ENCODE measurements around the gene ZNRD2. TPM values are rescaled to one million over a fixed set of nuclear protein-coding genes. Genes with fewer than 3 reads are reported as not detected.
A peak's percentile ranks its signal among the peaks of the same experiment; 100 is the strongest.

The ZNRD2 gene
- polyA plus RNA-seq, 1 experiment, result 23.5 TPM

DNA sequence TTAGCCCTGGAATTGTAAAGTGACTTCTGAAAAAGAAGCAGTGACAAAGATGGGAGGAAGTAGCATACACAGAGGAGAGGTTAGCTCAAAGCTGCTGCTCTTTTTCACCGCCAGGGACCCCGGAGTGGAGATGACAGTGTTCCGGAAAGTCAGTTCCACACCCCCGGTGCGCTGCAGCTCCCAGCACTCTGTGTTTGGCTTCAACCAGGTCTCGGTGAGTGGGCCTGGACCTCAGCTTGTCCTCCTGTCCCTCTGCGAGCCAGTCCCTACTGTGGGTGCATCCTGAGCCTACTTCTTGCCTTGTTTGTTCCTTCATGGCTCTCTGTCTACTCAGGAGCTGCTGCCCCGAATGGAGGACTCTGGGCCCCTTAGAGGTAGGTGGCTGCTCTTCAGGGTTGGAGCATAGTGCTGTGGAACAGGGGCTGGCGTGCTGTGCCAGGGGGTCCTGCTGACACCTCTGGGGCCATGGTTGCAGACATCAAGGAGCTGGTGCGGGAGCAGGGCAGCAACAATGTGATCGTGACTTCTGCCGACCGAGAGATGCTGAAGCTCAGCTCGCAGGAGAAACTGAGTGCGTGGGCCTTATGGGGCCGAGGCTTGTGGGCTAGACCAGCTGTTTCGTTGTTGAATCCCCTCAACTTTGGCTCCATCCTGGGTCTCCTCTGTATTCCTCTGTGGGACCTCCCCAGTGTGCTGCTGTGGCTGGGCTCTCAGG is 47.0 kb downstream of the ZNRD2 start:
- DNase-seq (ENCODE audit: low read depth, low spot score), result no peak
- H3K27me3 ChIP-seq (ENCODE audit: control insufficient read depth, insufficient read depth, low read length), result no peaks in the 10 kb centered on the region
- TF ChIP-seq, protein P1, sequence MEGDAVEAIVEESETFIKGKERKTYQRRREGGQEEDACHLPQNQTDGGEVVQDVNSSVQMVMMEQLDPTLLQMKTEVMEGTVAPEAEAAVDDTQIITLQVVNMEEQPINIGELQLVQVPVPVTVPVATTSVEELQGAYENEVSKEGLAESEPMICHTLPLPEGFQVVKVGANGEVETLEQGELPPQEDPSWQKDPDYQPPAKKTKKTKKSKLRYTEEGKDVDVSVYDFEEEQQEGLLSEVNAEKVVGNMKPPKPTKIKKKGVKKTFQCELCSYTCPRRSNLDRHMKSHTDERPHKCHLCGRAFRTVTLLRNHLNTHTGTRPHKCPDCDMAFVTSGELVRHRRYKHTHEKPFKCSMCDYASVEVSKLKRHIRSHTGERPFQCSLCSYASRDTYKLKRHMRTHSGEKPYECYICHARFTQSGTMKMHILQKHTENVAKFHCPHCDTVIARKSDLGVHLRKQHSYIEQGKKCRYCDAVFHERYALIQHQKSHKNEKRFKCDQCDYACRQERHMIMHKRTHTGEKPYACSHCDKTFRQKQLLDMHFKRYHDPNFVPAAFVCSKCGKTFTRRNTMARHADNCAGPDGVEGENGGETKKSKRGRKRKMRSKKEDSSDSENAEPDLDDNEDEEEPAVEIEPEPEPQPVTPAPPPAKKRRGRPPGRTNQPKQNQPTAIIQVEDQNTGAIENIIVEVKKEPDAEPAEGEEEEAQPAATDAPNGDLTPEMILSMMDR (IDR thresholded peaks at IDR 0.05; ENCODE audit: low read depth, low read length), result no peak
- H3K4me3 ChIP-seq (ENCODE audit: low read depth, low read length), result peak overlapping the region; percentile 91
- H3K9me3 ChIP-seq (ENCODE audit: control insufficient read depth, insufficient read depth, low read length), result no peaks in the 10 kb centered on the region; the same call in 1 of the 2 replicates
- ChIA-PET CTCF (no interaction called here), POLR2A (interaction anchor here (1.2 kb wide), 1 partner anchor 21 kb away, joined by 3 read pairs; the partner anchor contains the start of gene SIPA1)
- H3K27ac ChIP-seq (ENCODE audit: low read depth, low read length), result no peak overlapping the region

DNA sequence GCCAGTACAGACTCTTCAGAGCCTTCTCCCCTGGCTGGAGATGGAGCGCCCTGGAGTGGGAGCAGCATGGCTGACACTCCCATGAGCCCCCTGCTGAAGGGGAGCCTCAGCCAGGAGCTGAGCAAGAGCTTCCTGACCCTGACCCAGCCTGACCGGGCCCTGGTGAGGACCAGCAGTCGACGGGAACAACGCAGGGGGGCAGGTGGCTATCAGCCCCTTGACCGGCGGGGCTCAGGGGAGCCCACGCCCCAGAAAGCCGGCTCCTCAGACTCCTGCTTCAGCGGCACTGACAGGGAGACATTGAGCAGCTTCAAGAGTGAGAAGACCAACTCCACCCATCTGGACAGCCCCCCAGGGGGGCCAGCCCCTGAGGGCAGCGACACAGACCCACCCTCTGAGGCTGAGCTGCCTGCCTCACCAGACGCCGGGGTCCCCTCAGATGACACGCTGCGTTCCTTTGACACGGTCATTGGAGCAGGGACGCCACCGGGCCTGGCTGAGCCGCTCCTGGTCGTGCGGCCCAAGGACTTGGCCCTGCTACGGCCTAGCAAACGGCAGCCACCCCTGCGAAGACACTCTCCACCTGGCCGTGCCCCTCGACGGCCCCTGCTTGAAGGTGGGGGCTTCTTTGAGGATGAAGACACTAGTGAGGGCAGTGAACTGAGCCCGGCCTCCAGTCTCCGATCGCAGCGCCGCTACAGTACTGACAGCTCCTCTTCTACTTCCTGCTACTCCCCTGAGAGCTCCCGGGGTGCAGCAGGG is 47.9 kb downstream of the ZNRD2 start:
- no peak overlapping the region for H3K27ac ChIP-seq (ENCODE audit: low read depth, low read length)
- no peak for DNase-seq (ENCODE audit: low read depth, low spot score)
- H3K4me3 ChIP-seq (ENCODE audit: low read depth, low read length), result no peak overlapping the region
- TF ChIP-seq, protein P1 (IDR thresholded peaks at IDR 0.05; ENCODE audit: low read depth, low read length), result no peak
- ChIA-PET CTCF (no interaction called here), POLR2A (interaction anchor here (1.2 kb wide), 1 partner anchor 20 kb away, joined by 3 read pairs; the partner anchor contains the start of gene SIPA1)
- H3K27me3 ChIP-seq (ENCODE audit: control insufficient read depth, insufficient read depth, low read length), result no peaks in the 10 kb centered on the region
- no peaks in the 10 kb centered on the region; the same call in 1 of the 2 replicates for H3K9me3 ChIP-seq (ENCODE audit: control insufficient read depth, insufficient read depth, low read length)

DNA sequence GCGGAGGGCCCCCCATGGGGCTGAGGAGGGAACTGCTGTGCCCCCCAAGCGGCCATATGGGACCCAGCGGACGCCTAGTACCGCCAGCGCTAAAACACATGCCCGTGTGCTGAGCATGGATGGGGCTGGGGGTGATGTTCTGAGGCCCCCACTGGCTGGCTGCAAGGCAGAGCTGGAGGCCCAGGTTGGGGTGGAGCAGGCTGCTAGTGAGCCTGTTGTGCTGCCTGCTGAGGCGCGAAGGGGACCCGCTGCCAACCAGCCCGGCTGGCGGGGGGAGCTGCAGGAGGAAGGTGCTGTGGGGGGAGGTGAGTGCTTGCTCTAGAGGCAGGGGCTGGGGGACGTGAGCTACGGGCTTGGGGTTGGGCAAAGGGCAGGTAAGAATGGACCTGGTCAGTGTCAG is 48.5 kb downstream of the ZNRD2 start:
- no peaks in the 10 kb centered on the region for H3K27me3 ChIP-seq (ENCODE audit: control insufficient read depth, insufficient read depth, low read length)
- ChIA-PET CTCF (no interaction called here), POLR2A (no interaction called here)

DNA sequence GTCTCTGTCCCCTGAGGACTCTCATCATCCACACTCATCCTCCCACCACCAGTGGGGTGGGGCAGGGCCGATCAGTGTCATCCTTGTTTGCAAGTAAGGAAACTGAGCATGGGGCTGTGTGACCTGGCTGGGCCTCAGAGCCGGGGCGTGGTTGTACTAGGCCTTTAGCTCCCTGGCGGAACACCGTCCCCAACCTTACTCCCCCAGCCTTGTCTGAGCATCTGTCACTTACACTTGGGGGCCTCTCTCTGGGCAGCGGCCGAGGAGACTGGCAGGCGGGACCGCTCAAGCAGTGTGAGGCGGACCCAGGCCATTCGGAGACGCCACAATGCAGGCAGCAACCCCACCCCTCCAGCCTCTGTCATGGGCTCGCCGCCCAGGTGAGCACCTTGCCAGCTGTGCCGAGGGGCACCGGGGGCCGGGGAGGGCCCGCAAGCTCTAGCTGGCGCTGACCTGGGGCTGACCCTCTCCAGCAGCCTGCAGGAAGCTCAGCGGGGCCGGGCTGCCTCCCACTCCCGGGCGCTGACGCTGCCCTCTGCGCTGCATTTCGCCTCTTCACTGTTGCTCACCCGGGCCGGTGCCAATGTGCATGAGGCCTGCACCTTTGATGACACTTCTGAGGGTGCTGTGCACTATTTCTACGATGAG is 49.1 kb downstream of the ZNRD2 start:
- TF ChIP-seq, protein P1 (IDR thresholded peaks at IDR 0.05; ENCODE audit: low read depth, low read length), result no peak
- no peaks in the 10 kb centered on the region; the same call in 1 of the 2 replicates for H3K9me3 ChIP-seq (ENCODE audit: control insufficient read depth, insufficient read depth, low read length)
- H3K27me3 ChIP-seq (ENCODE audit: control insufficient read depth, insufficient read depth, low read length), result no peaks in the 10 kb centered on the region
- H3K27ac ChIP-seq (ENCODE audit: low read depth, low read length), result no peak overlapping the region
- CTCF ChIA-PET, result no interaction called here
- DNase-seq (ENCODE audit: low read depth, low spot score), result no peak
- H3K4me3 ChIP-seq (ENCODE audit: low read depth, low read length), result no peak overlapping the region
- POLR2A ChIA-PET, result no interaction called here

More for the DNA sequence above, 48.5 kb downstream of the ZNRD2 start:
- Histone ChIP-seq H3K9me3 (ENCODE audit: control insufficient read depth, insufficient read depth, low read length) (no peaks in the 10 kb centered on the region; the same call in 1 of the 2 replicates), H3K4me3 (ENCODE audit: low read depth, low read length) (no peak overlapping the region), H3K27ac (ENCODE audit: low read depth, low read length) (no peak overlapping the region)
- TF ChIP-seq, protein P1 (IDR thresholded peaks at IDR 0.05; ENCODE audit: low read depth, low read length), result no peak
- no peak for DNase-seq (ENCODE audit: low read depth, low spot score)

Data from AG04450 (cell line).